OCI-M1 (cell line): Measurements from ENCODE around the gene EYS.

Experiments used
- DNase-seq: peaks from one replicate; lab custom pipeline; 2025; lab: John Stamatoyannopoulos, UW

The EYS gene

GRCh38 chr6:64723327-64724058 lies 983.5 kb downstream of the EYS start:
- DNase-seq: no peak

- no peak for DNase-seq
Observed at GRCh38 chr6:64721865-64722264, 985.2 kb downstream of the EYS start.

DNA sequence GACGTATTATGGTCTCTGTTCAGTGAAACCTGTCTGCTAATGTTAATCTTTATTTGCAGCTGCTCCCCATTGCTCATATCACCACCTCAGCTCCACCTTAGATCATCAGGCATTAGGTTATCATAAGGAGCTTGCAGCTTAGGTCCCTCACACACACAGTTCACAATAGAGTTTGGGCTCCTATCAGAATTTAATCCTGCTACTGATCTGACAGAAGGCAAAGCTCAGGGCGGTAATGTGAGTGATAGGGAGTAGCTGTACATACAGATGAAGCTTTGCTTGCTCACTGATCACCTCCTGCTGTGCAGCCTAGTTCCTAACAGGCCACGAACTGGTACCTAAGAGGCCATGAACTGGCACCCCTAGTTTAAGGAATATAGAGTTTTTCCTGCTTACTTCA lies 989.7 kb downstream of the EYS start:
- no peak for DNase-seq

- DNase-seq: no peak
Observed at GRCh38 chr6:64715624-64716023, 991.4 kb downstream of the EYS start.

DNA sequence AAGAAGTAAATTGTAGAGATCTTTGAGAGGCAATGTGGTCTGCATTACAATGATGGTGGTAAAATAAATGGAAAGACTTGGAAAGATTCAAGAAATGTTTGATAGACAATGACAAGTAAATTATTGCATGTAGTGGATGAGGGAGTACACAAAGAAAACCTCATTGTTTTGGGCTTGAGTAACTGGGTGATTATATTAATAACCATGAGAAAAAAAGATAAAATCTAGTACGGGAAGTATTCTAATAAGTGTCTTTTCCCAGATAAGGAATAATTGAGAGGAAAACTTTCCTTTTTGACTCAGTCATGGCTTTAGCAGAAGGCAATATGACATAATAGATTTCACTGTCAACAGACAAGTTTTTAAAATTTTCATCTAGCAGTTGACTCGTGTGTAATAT lies 993.0 kb downstream of the EYS start:
- no peak for DNase-seq

- no peak for DNase-seq
Observed at GRCh38 chr6:64713175-64713574, 993.9 kb downstream of the EYS start.

GRCh38 chr6:64712606-64713005 lies 994.4 kb downstream of the EYS start:
- DNase-seq: no peak

GRCh38 chr6:64703922-64704321 lies 1003.1 kb downstream of the EYS start:
- DNase-seq: no peak

- peak; percentile 10 for DNase-seq
Observed at GRCh38 chr6:64696053-64696452, 1011.0 kb downstream of the EYS start.

DNA sequence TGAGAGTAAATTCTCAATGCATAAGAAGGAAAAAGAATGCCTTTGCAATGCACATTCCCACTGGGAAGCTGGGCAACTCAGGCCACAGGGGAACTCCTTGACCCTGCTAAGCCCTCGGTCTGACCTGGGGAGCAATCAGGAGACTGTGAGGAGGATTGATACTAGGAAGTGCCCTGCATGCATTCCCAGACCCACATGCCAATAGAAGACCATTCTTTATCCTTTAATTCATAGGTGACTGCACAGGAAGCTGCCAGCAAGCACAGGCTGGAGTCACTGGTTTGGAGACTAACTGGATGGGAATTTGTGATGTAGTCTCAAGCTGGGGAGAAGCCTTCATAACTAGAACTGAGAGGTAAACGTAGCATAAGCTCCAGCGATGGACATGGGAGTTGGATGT lies 1012.7 kb downstream of the EYS start:
- DNase-seq: no peak

GRCh38 chr6:64691064-64691463 lies 1016.0 kb downstream of the EYS start:
- no peak for DNase-seq

DNA sequence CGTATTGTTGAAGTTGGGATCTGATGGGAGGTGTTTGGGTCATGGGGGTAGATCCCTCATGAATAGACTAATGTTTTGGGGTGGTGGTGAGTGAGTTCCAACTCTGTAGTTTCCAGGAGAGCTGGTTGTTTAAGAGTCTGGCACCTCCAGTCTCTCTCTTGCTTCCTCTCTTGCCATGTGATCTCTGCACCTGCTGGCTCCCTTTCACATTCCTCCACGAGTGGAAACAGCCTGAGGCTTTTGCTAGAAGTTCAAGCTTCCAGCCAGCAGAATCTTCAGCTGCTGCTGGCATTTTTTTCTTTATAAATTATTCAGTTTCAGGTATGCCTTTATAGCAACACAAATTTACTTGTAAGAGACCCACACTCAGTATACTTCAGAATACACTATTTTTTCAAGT lies 1021.6 kb downstream of the EYS start:
- DNase-seq: peak; percentile 42

DNA sequence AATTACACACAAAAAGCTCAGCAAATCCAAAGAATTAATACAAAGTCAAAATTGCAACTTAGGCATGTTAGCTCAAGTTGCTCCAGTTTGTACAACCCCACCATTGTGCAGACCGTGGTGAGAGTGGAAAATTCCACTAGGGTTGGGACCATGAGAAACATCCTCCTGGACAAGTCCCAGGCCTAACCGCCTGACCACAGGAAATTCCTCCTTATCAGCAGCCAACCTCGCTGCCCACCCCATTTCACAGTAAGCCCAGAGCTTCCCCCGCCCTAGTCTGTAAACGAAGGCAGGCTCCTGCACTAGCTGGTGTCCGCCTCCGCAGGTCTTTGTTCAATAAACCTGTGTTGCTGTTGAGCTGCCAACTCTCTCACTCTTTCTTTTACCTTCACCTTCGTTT lies 1023.3 kb downstream of the EYS start:
- DNase-seq: peak; percentile 92

DNA sequence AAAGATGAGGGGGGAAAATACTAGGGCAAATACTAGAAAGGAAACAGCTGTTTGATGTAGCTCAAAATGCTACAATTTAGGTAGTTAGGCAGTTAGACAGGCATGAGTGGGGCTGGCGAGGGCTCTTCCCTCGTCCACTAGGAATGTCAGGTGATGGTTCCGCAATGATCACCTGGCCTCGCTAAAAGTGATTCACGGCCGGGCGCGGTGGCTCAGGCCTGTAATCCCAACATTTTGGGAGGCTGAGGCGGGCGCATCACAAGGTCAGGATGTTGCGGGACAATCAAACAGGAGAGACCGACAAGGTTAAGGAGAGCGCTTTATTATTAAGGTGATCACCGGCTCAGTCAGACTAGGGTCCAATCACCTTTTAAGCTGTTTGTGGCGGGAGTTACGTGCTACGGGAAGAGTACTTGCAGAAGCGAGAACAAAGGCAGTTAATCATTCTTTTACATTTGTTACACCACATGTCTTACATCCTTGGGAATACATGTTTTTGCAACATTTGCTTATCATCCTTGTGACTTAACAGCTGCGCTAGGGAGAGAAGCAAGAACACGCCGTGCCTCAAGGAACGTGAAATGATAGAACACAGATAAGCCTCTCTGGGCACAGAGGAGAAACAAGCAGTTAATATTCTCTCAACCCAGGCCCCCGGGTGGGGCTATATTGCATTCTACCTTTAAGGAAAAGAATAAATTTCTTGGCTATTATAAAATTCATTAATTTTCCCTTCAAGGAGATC lies 1025.4 kb downstream of the EYS start:
- no peak for DNase-seq

GRCh38 chr6:64680446-64680845 lies 1026.6 kb downstream of the EYS start:
- DNase-seq: peak; percentile 72

DNA sequence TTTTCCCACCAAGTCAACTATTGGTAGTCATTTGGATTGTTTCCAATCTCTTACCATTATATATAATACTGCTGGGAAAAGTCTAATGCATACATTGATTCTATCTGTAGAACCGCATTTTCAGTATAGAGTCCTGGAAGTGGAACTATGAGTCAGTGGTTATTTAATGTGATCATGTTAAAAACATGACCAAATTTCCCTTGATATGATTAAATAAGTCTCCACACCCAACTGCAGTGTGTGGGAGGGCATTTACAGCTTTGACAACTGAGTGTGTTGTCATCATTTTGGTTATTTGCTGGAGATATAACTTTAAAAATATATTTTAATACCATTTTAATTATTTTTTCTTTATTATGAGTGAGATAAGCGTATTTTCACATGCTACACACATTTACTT lies 1027.6 kb downstream of the EYS start:
- DNase-seq: peak; percentile 72

DNA sequence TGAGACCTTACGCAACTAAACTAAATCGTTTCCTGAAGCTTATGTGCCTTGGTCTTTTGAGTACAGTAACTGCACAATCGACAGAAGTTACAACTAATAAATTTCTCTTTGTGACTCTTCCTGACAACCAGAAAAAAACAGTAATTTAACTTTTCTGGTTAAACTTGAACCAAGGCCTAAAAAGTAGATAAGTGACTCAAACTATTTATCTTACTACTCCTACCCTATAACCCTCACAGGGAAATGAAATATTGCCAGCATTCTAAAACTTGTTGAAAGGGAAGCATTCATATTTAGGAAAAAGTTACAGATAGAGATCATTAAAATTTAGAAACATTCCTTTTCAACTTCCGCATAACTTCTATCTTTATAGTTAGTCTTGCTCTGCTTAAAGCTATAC lies 1034.4 kb downstream of the EYS start:
- no peak for DNase-seq

DNA sequence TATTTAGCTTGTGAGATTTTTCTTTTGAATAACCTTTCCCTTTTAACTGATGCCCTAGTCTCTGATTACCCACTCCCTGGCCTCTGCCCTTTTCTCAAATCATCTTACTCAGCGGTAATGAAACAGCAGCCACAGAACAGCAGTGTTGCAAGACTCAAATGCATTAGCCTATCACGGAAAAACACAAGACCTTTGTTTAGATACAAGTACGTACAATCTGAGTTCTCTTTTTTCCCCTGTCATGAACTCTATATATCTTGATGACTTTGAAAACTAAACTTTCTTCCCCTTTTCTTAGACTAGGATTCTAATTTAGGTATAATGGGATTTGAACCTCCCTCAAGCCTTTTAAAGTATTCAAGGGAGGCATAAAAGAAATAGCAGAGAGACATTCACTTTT lies 1034.9 kb downstream of the EYS start:
- DNase-seq: peak; percentile 96

DNA sequence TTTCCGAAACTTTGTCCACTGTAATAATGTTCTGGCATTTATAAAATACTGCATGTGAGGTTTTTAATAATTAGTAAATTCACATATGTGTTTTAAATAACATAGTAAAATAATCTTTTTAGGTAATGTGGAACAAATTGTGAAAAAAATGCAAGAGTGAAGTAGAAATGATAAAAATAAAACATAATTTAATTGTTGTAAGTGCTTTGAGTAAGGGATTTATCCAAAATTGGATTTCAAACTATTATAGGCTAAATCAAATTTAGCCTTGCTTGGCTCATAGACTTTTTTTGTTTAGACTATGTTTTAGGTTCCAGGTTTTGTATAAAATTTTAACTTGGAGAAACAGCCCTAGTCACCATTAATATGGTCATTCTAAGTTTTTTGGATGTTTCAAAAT lies 1041.9 kb downstream of the EYS start:
- DNase-seq: no peak

DNA sequence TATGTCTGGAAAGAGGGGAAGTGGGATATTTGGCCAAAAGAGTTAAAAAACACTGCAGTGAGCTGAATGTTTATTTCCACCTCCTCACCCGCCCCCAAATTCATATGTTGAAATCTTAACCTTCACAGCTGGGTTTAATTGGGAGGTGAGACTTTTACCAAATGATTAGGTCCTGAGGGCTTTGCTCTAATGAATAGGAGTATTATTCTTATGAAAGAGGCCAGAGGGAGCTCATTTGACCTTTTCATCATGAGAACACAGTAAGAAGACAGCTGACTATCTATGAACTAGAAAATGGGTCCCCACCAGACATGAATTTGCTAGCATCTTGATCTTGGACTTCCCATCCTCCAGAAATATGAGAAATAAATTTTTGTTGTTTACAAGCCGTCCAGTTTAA lies 1042.5 kb downstream of the EYS start:
- no peak for DNase-seq

DNA sequence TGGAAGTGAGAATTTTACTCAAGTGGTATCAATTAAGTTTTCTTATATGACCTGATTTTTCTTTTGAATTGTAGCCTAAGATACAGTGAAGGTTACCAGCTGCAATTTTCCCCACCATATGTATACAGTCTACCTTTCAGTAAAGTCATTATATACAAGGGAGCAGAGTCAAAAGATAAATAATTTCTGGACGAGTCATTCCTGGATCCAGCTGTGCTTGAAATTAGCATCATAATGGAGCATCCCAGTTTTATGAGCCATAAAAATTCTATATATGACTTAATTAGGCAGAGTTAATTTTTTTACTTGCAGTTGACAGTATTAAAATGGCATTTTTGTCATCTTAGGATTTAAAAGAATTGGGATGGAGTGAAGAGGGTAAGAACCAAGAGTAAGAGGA lies 1063.0 kb downstream of the EYS start:
- DNase-seq: no peak

DNA sequence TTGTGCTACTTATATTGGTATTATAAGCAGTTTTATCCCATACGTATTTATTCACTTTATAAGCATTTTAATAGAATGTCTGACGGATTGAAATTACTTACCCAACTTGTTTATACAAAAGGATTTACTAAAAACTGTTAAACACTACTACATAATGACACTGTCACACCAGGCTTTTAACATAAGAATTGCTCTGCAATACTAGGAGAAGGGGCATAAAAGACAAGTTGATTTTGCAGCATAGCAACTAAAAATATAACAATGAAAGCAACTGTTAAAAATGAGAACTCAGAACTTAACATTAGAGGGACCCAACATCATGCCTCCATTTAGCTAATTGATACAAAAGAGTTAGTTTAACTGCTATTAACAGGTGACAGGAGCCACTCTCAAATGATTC lies 1076.1 kb downstream of the EYS start:
- DNase-seq: no peak

GRCh38 chr6:64622944-64623343 lies 1084.1 kb downstream of the EYS start:
- no peak for DNase-seq

DNA sequence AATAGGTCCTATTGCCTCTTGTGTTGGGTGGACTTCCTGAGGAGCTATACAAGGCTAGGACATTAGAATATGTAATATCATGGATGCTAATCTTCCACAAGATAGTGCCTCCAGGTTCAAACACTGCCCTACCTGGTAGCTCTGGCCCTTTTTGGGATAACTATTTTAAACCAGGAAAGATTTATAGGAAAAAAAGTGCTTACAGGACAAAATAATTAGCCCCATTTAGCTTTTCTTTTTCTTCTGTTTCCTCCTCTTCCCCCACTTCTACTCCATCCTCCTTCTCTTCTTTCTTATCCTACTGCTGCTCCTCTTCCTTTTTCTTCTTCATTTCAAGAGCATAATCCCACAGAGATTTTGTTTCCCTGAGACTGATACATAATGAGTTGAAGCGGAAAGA lies 1104.0 kb downstream of the EYS start:
- DNase-seq: no peak
